H1 (cell line): Measurements from ENCODE around the gene WWC1. TPM values are rescaled to one million over a fixed set of nuclear protein-coding genes. Genes with fewer than 3 reads are reported as not detected.

Experiments
- CTCF ChIA-PET: fragments of 300-600 bp; sonication (Branson Sonifier 250); formaldehyde crosslinking; loops from one replicate; lab custom pipeline; 2021; ENCODE audit not compliant: partially characterized antibody; lab: Charles Lee
- POLR2A ChIA-PET: fragments of 300-600 bp; sonication (Branson Sonifier 250); formaldehyde crosslinking; loops from one replicate; lab custom pipeline; 2021; ENCODE audit warnings: inconsistent platforms; ENCODE audit not compliant: partially characterized antibody; lab: Charles Lee
- DNase-seq, 2 experiments: peaks; one replicate each; pipeline versions ENCODE4 v3.0.0 to v3.0.0-alpha.2; 2010 to 2022; ENCODE audit warnings: low spot score in 2 of 2, low read depth in 1 of 2, mixed read lengths in 1 of 2
- FAIRE-seq: peaks from 2 replicates; lab custom pipeline; 2011; peaks lifted over from hg19 to GRCh38; lab: Jason Lieb, UNC
- H2AFZ ChIP-seq: 2 replicates; pipeline ENCODE4 v1.8.1; 2012; ENCODE audit warnings: low read length, inconsistent platforms
- H2AK5ac ChIP-seq: 2 replicates; pipeline ENCODE4 v1.6.1; 2013; ENCODE audit warnings: low read depth, low read length
- H2BK120ac ChIP-seq: replicated peaks from 2 replicates; pipeline ENCODE3; 2013; ENCODE audit warnings: low read depth, low read length, inconsistent platforms
- H2BK12ac ChIP-seq: 2 replicates; pipeline ENCODE4 v1.6.1; 2013; ENCODE audit warnings: low read depth, low read length
- H2BK15ac ChIP-seq: 2 replicates; pipeline ENCODE4 v1.6.1; 2013; ENCODE audit warnings: low read length
- H2BK20ac ChIP-seq: 2 replicates; pipeline ENCODE4 v1.6.1; 2013; ENCODE audit warnings: low read length
- H2BK5ac ChIP-seq: 2 replicates; pipeline ENCODE4 v1.6.1; 2013; ENCODE audit warnings: low read depth, low read length
- H3K14ac ChIP-seq: 2 replicates; pipeline ENCODE4 v1.6.1; 2013; ENCODE audit warnings: inconsistent platforms; ENCODE audit not compliant: insufficient read length
- H3K18ac ChIP-seq: 2 replicates; pipeline ENCODE4 v1.6.1; 2013; ENCODE audit warnings: low read length; ENCODE audit errors: extremely low read depth
- H3K23ac ChIP-seq: 2 replicates; pipeline ENCODE4 v1.6.1; 2013; ENCODE audit warnings: inconsistent platforms; ENCODE audit not compliant: insufficient read length
- H3K23me2 ChIP-seq: 2 replicates; pipeline ENCODE4 v1.6.1; 2013; ENCODE audit warnings: low read depth, low read length
- H3K27ac ChIP-seq: 2 replicates; pipeline ENCODE4 v1.6.1; 2011; ENCODE audit warnings: low read depth, low read length, inconsistent platforms
- H3K27me3 ChIP-seq, 4 experiments: replicated peaks in 1 of 4; 1 replicate in 1 of 4; 2 replicates in 3 of 4; pipeline versions ENCODE4 v1.6.1 to v1.8.1; 2011 to 2013; ENCODE audit warnings: low read length in 3 of 4, mild to moderate bottlenecking in 3 of 4, inconsistent platforms in 2 of 4, mixed read lengths in 2 of 4, moderate library complexity in 1 of 4; ENCODE audit not compliant: control insufficient read depth in 3 of 4, insufficient read depth in 3 of 4; ENCODE audit errors: extremely low read depth in 1 of 4
- H3K36me3 ChIP-seq, 4 experiments: 2 replicates each; pipeline versions ENCODE4 v1.6.1 to v1.8.1; 2011 to 2013; ENCODE audit warnings: mild to moderate bottlenecking in 4 of 4, low read length in 3 of 4, moderate library complexity in 2 of 4, control low read depth in 1 of 4, inconsistent platforms in 1 of 4; ENCODE audit not compliant: insufficient read depth in 4 of 4, control insufficient read depth in 2 of 4
- H3K4ac ChIP-seq: replicated peaks from 2 replicates; pipeline ENCODE3; 2013; ENCODE audit warnings: low read length, low read depth, mixed read lengths, inconsistent platforms; ENCODE audit not compliant: insufficient read length
- H3K4me1 ChIP-seq, 4 experiments: replicated peaks in 1 of 4; 1 replicate in 1 of 4; 2 replicates in 3 of 4; pipeline versions ENCODE4 v1.6.1 to v1.8.1; 2011 to 2013; ENCODE audit warnings: low read length in 3 of 4, inconsistent platforms in 2 of 4, mixed read lengths in 1 of 4; ENCODE audit not compliant: insufficient read depth in 4 of 4, control insufficient read depth in 3 of 4
- H3K4me2 ChIP-seq, 2 experiments: 2 replicates each; pipeline versions ENCODE4 v1.6.1 to v1.8.1; 2011 to 2013; ENCODE audit warnings: low read depth in 2 of 2, low read length in 2 of 2, control low read depth in 1 of 2, inconsistent platforms in 1 of 2, mild to moderate bottlenecking in 1 of 2; ENCODE audit not compliant: insufficient read depth in 1 of 2
- H3K4me3 ChIP-seq, 4 experiments: fragments of 200-600, 300-600 bp in 1 of 4; sonication (generic), shearing (Covaris generic), sonication (Bioruptor Twin) in 1 of 4; 2 replicates each; pipeline versions ENCODE4 v1.5.1 to v1.8.1; 2011 to 2016; ENCODE audit warnings: low read length in 4 of 4, low read depth in 3 of 4, control low read depth in 2 of 4, inconsistent platforms in 2 of 4, mild to moderate bottlenecking in 2 of 4, mixed read lengths in 1 of 4, moderate library complexity in 1 of 4; ENCODE audit not compliant: insufficient read depth in 2 of 4; ENCODE audit errors: extremely low read depth in 1 of 4
- H3K56ac ChIP-seq: replicated peaks from 2 replicates; pipeline ENCODE3; 2013; ENCODE audit warnings: low read depth, mild to moderate bottlenecking, mixed read lengths, low read length, inconsistent platforms; ENCODE audit not compliant: insufficient read length
- H3K79me1 ChIP-seq: 2 replicates; pipeline ENCODE4 v1.6.1; 2013; ENCODE audit warnings: low read depth, low read length, control low read depth
- H3K79me2 ChIP-seq, 2 experiments: 2 replicates each; pipeline versions ENCODE4 v1.6.1 to v1.8.1; 2012 to 2013; ENCODE audit warnings: low read length in 2 of 2, mild to moderate bottlenecking in 2 of 2, inconsistent platforms in 1 of 2; ENCODE audit not compliant: insufficient read depth in 2 of 2, control insufficient read depth in 1 of 2
- H3K9ac ChIP-seq, 4 experiments: replicated peaks in 1 of 4; 1 replicate in 1 of 4; 2 replicates in 3 of 4; pipeline versions ENCODE4 v1.6.1 to v1.8.1; 2011 to 2013; ENCODE audit warnings: low read depth in 3 of 4, low read length in 3 of 4, control low read depth in 2 of 4, mild to moderate bottlenecking in 2 of 4, moderate library complexity in 2 of 4, inconsistent platforms in 1 of 4; ENCODE audit errors: extremely low read depth in 1 of 4
- H3K9me3 ChIP-seq, 2 experiments: 2 replicates each; pipeline versions ENCODE4 v1.6.1 to v1.8.1; 2012 to 2013; ENCODE audit warnings: mild to moderate bottlenecking in 2 of 2, moderate library complexity in 2 of 2, control low read depth in 1 of 2, inconsistent platforms in 1 of 2, low read depth in 1 of 2, low read length in 1 of 2, mixed read lengths in 1 of 2; ENCODE audit not compliant: insufficient read depth in 2 of 2
- H4K20me1 ChIP-seq, 2 experiments: replicated peaks in 1 of 2; 2 replicates each; pipeline versions ENCODE3 to v1.8.1; 2011 to 2013; ENCODE audit warnings: inconsistent platforms in 2 of 2, low read length in 2 of 2, mild to moderate bottlenecking in 1 of 2; ENCODE audit not compliant: insufficient read depth in 2 of 2, control insufficient read depth in 1 of 2
- H4K5ac ChIP-seq: 2 replicates; pipeline ENCODE4 v1.6.1; 2013; ENCODE audit warnings: low read length, low read depth, mixed read lengths, inconsistent platforms; ENCODE audit not compliant: insufficient read length
- H4K8ac ChIP-seq: 2 replicates; pipeline ENCODE4 v1.8.0; 2013; ENCODE audit warnings: mild to moderate bottlenecking, moderate library complexity, low read length, inconsistent platforms; ENCODE audit not compliant: insufficient read depth; ENCODE audit errors: extremely low read depth
- H4K91ac ChIP-seq: replicated peaks from 2 replicates; pipeline ENCODE3; 2013; ENCODE audit warnings: low read length, mixed read lengths, inconsistent platforms; ENCODE audit not compliant: insufficient read length
- CBX5 ChIP-seq: fragments of 300-800, 300-1000 bp; sonication (generic); IDR thresholded peaks from 2 replicates; pipeline ENCODE4 v1.7.1; 2016; ENCODE audit warnings: antibody characterized with exemption, low read length, low read depth
- CEBPB ChIP-seq: IDR thresholded peaks from 2 replicates; pipeline ENCODE4 v1.6.1; 2012; ENCODE audit warnings: low read depth, low read length
- EGR1 ChIP-seq: IDR thresholded peaks from 2 replicates; pipeline ENCODE4 v1.6.1; 2011; ENCODE audit warnings: low read depth, low read length, borderline replicate concordance
- EZH2 ChIP-seq: fragments of 200-600 bp; sonication (generic); IDR thresholded peaks from 2 replicates; pipeline ENCODE4 v1.7.1; 2012; ENCODE audit warnings: low read depth, mild to moderate bottlenecking, moderate library complexity, low read length, inconsistent platforms; ENCODE audit not compliant: severe bottlenecking
- GTF2F1 ChIP-seq: IDR thresholded peaks from 2 replicates; pipeline ENCODE4 v1.6.1; 2012; ENCODE audit warnings: low read depth, low read length, improper control_type of control experiment, borderline replicate concordance
- HDAC2 ChIP-seq, 2 experiments: fragments of 300-600 bp in 1 of 2; sonication (generic) in 1 of 2; IDR thresholded peaks; 2 replicates each; pipeline ENCODE4 v1.6.1; 2011 to 2012; ENCODE audit warnings: low read depth in 2 of 2, low read length in 2 of 2, mild to moderate bottlenecking in 2 of 2, moderate library complexity in 2 of 2, borderline replicate concordance in 1 of 2, inconsistent platforms in 1 of 2
- KDM5A ChIP-seq: fragments of 200-600 bp; IDR thresholded peaks from 2 replicates; pipeline ENCODE4 v1.7.1; 2012; ENCODE audit warnings: mild to moderate bottlenecking, low read length, inconsistent platforms, mixed read lengths
- RAD21 ChIP-seq, 2 experiments: IDR thresholded peaks in 1 of 2; conservative IDR thresholded peaks in 1 of 2; 2 replicates each; pipeline ENCODE4 v1.6.1; 2011; ENCODE audit warnings: low read depth in 2 of 2, low read length in 2 of 2, improper control_type of control experiment in 1 of 2, inconsistent platforms in 1 of 2, mild to moderate bottlenecking in 1 of 2, moderate library complexity in 1 of 2
- RFX5 ChIP-seq: IDR thresholded peaks from 2 replicates; pipeline ENCODE4 v1.6.1; 2011; ENCODE audit warnings: low read depth, low read length, improper control_type of control experiment, borderline replicate concordance
- SIRT6 ChIP-seq: IDR thresholded peaks from one replicate; pipeline ENCODE4 v1.7.1; 2012; ENCODE audit warnings: low read length, inconsistent platforms
- SP1 ChIP-seq: IDR thresholded peaks from 2 replicates; pipeline ENCODE4 v1.6.1; 2011; ENCODE audit warnings: low read depth, low read length
- SP2 ChIP-seq: IDR thresholded peaks from 2 replicates; pipeline ENCODE4 v1.6.1; 2012; ENCODE audit warnings: mild to moderate bottlenecking, low read length, inconsistent platforms
- TAF7 ChIP-seq: optimal IDR thresholded peaks from 2 replicates; pipeline ENCODE3; 2011; ENCODE audit warnings: low read depth, mild to moderate bottlenecking, inconsistent platforms, low read length, moderate library complexity, borderline replicate concordance
- TBP ChIP-seq: IDR thresholded peaks from 2 replicates; pipeline ENCODE4 v1.6.1; 2011; ENCODE audit warnings: low read depth, low read length, improper control_type of control experiment
- TEAD4 ChIP-seq: IDR thresholded peaks from 2 replicates; pipeline ENCODE4 v1.6.1; 2012; ENCODE audit warnings: low read depth, low read length, inconsistent platforms, mixed read lengths
- WGBS, 2 experiments: shearing (Covaris generic) in 1 of 2; methylation state at CpG; one replicate each; pipeline versions ENCODE4 v1.1.6 to v1.1.7; 2013 to 2015; ENCODE audit warnings: low lambda C conversion rate in 2 of 2, mixed read lengths in 2 of 2, inconsistent platforms in 1 of 2, low coverage in 1 of 2, missing lambda C conversion rate in 1 of 2; ENCODE audit not compliant: insufficient replicate concordance in 2 of 2, insufficient coverage in 1 of 2, insufficient read length in 1 of 2; ENCODE audit errors: extremely low coverage in 1 of 2, missing lambda C conversion rate in 1 of 2; 5-methylcytosine and 5-hydroxymethylcytosine counted together
- polyA plus RNA-seq, 7 experiments: library from polyadenylated mRNA; depleted of rRNA in 3 of 7; stranded (reverse) in 5 of 7; unstranded in 2 of 7; fragments of >200 nt in 5 of 7; fragments of 200-250 nt in 2 of 7; gene quantifications; 1 replicate in 5 of 7; 2 replicates in 1 of 7; 4 replicates in 1 of 7; pipeline versions ENCODE4 v1.2.1 to v1.2.3, GENCODE V29; 2011 to 2013; ENCODE audit warnings: missing spikeins in 2 of 7, mixed read lengths in 2 of 7
- total RNA-seq: library from RNA; stranded (reverse); fragmentation: NEBNext Ultra II Directional; extraction: Animal tissue kit (Norgen Biotek cat#: 25700); gene quantifications from 2 replicates; pipeline ENCODE4 v1.2.1, GENCODE V29; 2021

Gene WWC1
- total and polyA plus RNA-seq, 2 of the 8 experiments (the other 6 are each of a cell fraction or from before 2014, with no cell fraction given) = 16.4 to 41.1 TPM

GRCh38 chr5:168423971-168424370, 132.5 kb downstream of the WWC1 start:
- Histone ChIP-seq H3K79me1 (no peaks in the 10 kb centered on the region), H3K18ac (no peak overlapping the region), H2BK15ac (no peak overlapping the region), H2BK5ac (no peak overlapping the region), H3K4ac (no peak overlapping the region), H2AFZ (no peak overlapping the region), H3K23me2 (no peaks in the 10 kb centered on the region), H2AK5ac (no peak overlapping the region), H3K27me3 (no peaks in the 10 kb centered on the region), H3K4me2 (no peak overlapping the region), H4K91ac (no peak overlapping the region), H3K36me3 (peaks cover 0 to 10% (median 3%) of the 10 kb centered on the region in 4 experiments; a peak in 4 of 8 replicates), H3K56ac (no peak overlapping the region), H2BK120ac (no peak overlapping the region), H4K5ac (no peak overlapping the region), H3K4me1 (no peaks in the 10 kb centered on the region), H4K20me1 (peaks cover 1 to 4% of the 10 kb centered on the region in 2 experiments), H3K9me3 (no peaks in the 10 kb centered on the region), H3K79me2 (no peaks in the 10 kb centered on the region), H3K23ac (no peak overlapping the region), H3K4me3 (no peak overlapping the region), H4K8ac (no peak overlapping the region), H2BK12ac (no peak overlapping the region), H3K27ac (no peak overlapping the region), H3K9ac (no peak overlapping the region), H2BK20ac (no peak overlapping the region), H3K14ac (no peak overlapping the region)
- CTCF ChIA-PET = interaction anchor here (1.1 to 10.0 kb wide), 6 partner anchors 8 to 155 kb away, joined by 3 to 66 read pairs (median 4); no protein-coding TSS in a partner anchor
- FAIRE-seq = no peak
- WGBS, 2 experiments = 81% methylated on average over 3 of the region's 4 CpGs; no CpG with 5 or more reads in 1 of the 2 experiments
- DNase-seq = no peak
- POLR2A ChIA-PET = interaction anchor here (0.7 kb wide), 1 partner anchor 217 kb away, joined by 3 read pairs; no protein-coding TSS in a partner anchor
- TF ChIP-seq CEBPB (no peak), RFX5 (no peak), EGR1 (no peak), CBX5 (no peak), TAF7 (no peak), TBP (no peak), SP2 (no peak), KDM5A (no peak), TEAD4 (no peak), GTF2F1 (no peak), SP1 (no peak), HDAC2 (IDR thresholded peaks at IDR 0.05; ENCODE audit: borderline replicate concordance in 1 of 2, low read depth in 2 of 2, low read length in 2 of 2) (no peak), SIRT6 (no peak), EZH2 (no peak), RAD21 (IDR thresholded peaks at IDR 0.05 in 1 of 2, conservative IDR thresholded peaks at IDR 0.05 in 1 of 2; ENCODE audit: low read depth in 2 of 2, low read length in 2 of 2) (no peak)
